CD14-positive monocyte (primary cell): Measurements from ENCODE around the gene IZUMO1. TPM values are rescaled to one million over a fixed set of nuclear protein-coding genes. Genes with fewer than 3 reads are reported as not detected.

Source experiments
- DNase-seq, 3 donors: peaks; one replicate each; pipeline ENCODE4 v3.0.0-alpha.2; 2011 to 2022
- H2AFZ ChIP-seq: 2 replicates; pipeline ENCODE4 v1.6.0; 2012; ENCODE audit warnings: mild to moderate bottlenecking, low read depth, low read length, inconsistent platforms; ENCODE audit not compliant: insufficient read depth, poor library complexity, severe bottlenecking
- H3K27ac ChIP-seq, 2 donors: 1 replicate in 1 of 2; 2 replicates in 1 of 2; pipeline ENCODE4 v1.5.1; 2012 to 2013; ENCODE audit warnings: low read length in 2 of 2, control low read depth in 1 of 2, inconsistent platforms in 1 of 2, low read depth in 1 of 2, mild to moderate bottlenecking in 1 of 2
- H3K27me3 ChIP-seq, 2 donors: one replicate each; pipeline versions ENCODE4 v1.6.0 to v1.6.1; 2011 to 2013; ENCODE audit warnings: low read length in 2 of 2; ENCODE audit not compliant: control insufficient read depth in 2 of 2, insufficient read depth in 2 of 2
- H3K36me3 ChIP-seq, 2 donors: replicated peaks in 1 of 2; 1 replicate in 1 of 2; 2 replicates in 1 of 2; pipeline versions ENCODE4 v1.5.1 to v1.6.1; 2012 to 2013; ENCODE audit warnings: low read length in 2 of 2, control low read depth in 1 of 2, inconsistent platforms in 1 of 2, mild to moderate bottlenecking in 1 of 2; ENCODE audit not compliant: insufficient read depth in 2 of 2, control insufficient read depth in 1 of 2
- H3K4me1 ChIP-seq, 2 donors: 1 replicate in 1 of 2; 2 replicates in 1 of 2; pipeline versions ENCODE4 v1.5.1 to v1.6.1; 2012 to 2013; ENCODE audit warnings: low read length in 2 of 2, control low read depth in 1 of 2, inconsistent platforms in 1 of 2, mild to moderate bottlenecking in 1 of 2, moderate library complexity in 1 of 2; ENCODE audit not compliant: insufficient read depth in 2 of 2, control insufficient read depth in 1 of 2
- H3K4me2 ChIP-seq: replicated peaks from 2 replicates; pipeline ENCODE3; 2012; ENCODE audit warnings: low read length, moderate library complexity, mild to moderate bottlenecking; ENCODE audit not compliant: poor library complexity, severe bottlenecking; ENCODE audit errors: extremely low read depth
- H3K4me3 ChIP-seq, 3 experiments: fragments of 200-600 bp in 1 of 3; sonication (generic) in 1 of 3; replicated peaks in 1 of 3; 1 replicate in 2 of 3; 2 replicates in 1 of 3; pipeline ENCODE4 v1.5.1; 2011 to 2013; ENCODE audit warnings: low read length in 3 of 3, mild to moderate bottlenecking in 3 of 3, control low read depth in 2 of 3, low read depth in 2 of 3, inconsistent platforms in 1 of 3, moderate library complexity in 1 of 3
- H3K79me2 ChIP-seq: 2 replicates; pipeline ENCODE4 v1.6.0; 2012; ENCODE audit warnings: mild to moderate bottlenecking, control low read depth, inconsistent platforms, low read length, moderate library complexity; ENCODE audit not compliant: insufficient read depth
- H3K9ac ChIP-seq: 2 replicates; pipeline ENCODE4 v1.6.0; 2017; ENCODE audit warnings: low read length, mild to moderate bottlenecking; ENCODE audit not compliant: insufficient read depth, poor library complexity, severe bottlenecking
- H3K9me3 ChIP-seq, 2 donors: replicated peaks in 1 of 2; 1 replicate in 1 of 2; 2 replicates in 1 of 2; pipeline versions ENCODE4 v1.5.1 to v1.6.1; 2012 to 2013; ENCODE audit warnings: low read length in 2 of 2, control low read depth in 1 of 2; ENCODE audit not compliant: control insufficient read depth in 1 of 2, insufficient read depth in 1 of 2
- H4K20me1 ChIP-seq: 2 replicates; pipeline ENCODE4 v1.6.0; 2012; ENCODE audit warnings: mild to moderate bottlenecking, low read length, control low read depth, moderate library complexity; ENCODE audit not compliant: insufficient read depth
- H3K27ac Mint-ChIP-seq, 7 donors: one replicate each; pipeline ENCODE4 v1.8.0; 2020; ENCODE audit warnings: mild to moderate bottlenecking in 7 of 7, mixed read lengths in 7 of 7, moderate library complexity in 6 of 7, inconsistent platforms in 2 of 7
- H3K27me3 Mint-ChIP-seq, 3 donors: one replicate each; pipeline ENCODE4 v1.8.0; 2021 to 2022; ENCODE audit warnings: low read depth in 3 of 3, mild to moderate bottlenecking in 3 of 3, mixed read lengths in 3 of 3, moderate library complexity in 3 of 3, inconsistent platforms in 1 of 3
- H3K36me3 Mint-ChIP-seq, 2 donors: one replicate each; pipeline ENCODE4 v1.8.0; 2020; ENCODE audit warnings: mixed read lengths in 2 of 2, inconsistent platforms in 1 of 2, mild to moderate bottlenecking in 1 of 2
- H3K4me1 Mint-ChIP-seq: one replicate; pipeline ENCODE4 v1.8.0; 2020; ENCODE audit warnings: mild to moderate bottlenecking, mixed read lengths
- H3K4me3 Mint-ChIP-seq, 2 donors: one replicate each; pipeline ENCODE4 v1.8.0; 2020; ENCODE audit warnings: mild to moderate bottlenecking in 2 of 2, mixed read lengths in 2 of 2, moderate library complexity in 1 of 2
- H3K9me3 Mint-ChIP-seq, 7 donors: one replicate each; pipeline ENCODE4 v1.8.0; 2020 to 2022; ENCODE audit warnings: mixed read lengths in 7 of 7, mild to moderate bottlenecking in 6 of 7, moderate library complexity in 6 of 7, inconsistent platforms in 2 of 7
- WGBS: methylation state at CpG from one replicate; pipeline ENCODE4 v1.1.5; 2013; ENCODE audit warnings: missing lambda C conversion rate; ENCODE audit not compliant: insufficient coverage; 5-methylcytosine and 5-hydroxymethylcytosine counted together
- intact Hi-C, 2 donors: fragments of 100-400 bp; cut with micrococcal nuclease; formaldehyde crosslinking; loops; one replicate each; pipeline versions ENCODE4 v1.15.0 to v1.15.1; 2023
- polyA plus RNA-seq, 3 donors: library from polyadenylated mRNA; depleted of rRNA in 1 of 3; unstranded in 2 of 3; stranded (reverse) in 1 of 3; fragments of 300-500 nt in 2 of 3; fragments of >200 nt in 1 of 3; fragmentation: Illumina TruSeq in 2 of 3; gene quantifications; 1 replicate in 2 of 3; 2 replicates in 1 of 3; pipeline ENCODE4 v1.2.3, GENCODE V29; 2012 to 2021
- TF ChIP-seq, protein P1 (sequence below): fragments of 200-600 bp; IDR thresholded peaks from one replicate; pipeline ENCODE4 v1.8.0; 2022; ENCODE audit warnings: antibody characterized with exemption, mild to moderate bottlenecking

The IZUMO1 gene
- polyA plus RNA-seq, 3 donors, result not detected

- WGBS, result 68% methylated on average over 20 of the region's 26 CpGs
- intact Hi-C loops, result loop anchor here in 1 of 2 donors (10.0 kb wide), 1 partner anchor 70 kb away; the partner anchor contains the start of gene CA11
- Histone ChIP-seq H2AFZ (peak overlapping the region; percentile 80), H3K36me3 (no peaks in the 10 kb centered on the region), H3K4me3 (peak overlapping the region; percentile 40 to 86 (median 43)), H3K9ac (peak overlapping the region; percentile 37), H3K4me2 (peak overlapping the region; percentile 86), H3K79me2 (no peaks in the 10 kb centered on the region), H3K4me1 (peaks cover 19 to 21% of the 10 kb centered on the region in 2 donors), H3K27me3 (peaks cover 0 to 2% of the 10 kb centered on the region in 2 donors), H3K27ac (peak overlapping the region; percentile 46 to 63), H3K9me3 (peaks cover 0 to 9% of the 10 kb centered on the region in 2 donors), H4K20me1 (no peaks in the 10 kb centered on the region)
- Mint-ChIP-seq H3K4me1 (peaks cover 14% of the 10 kb centered on the region), H3K4me3 (peak overlapping the region; percentile 77 to 80), H3K36me3 (no peaks in the 10 kb centered on the region), H3K27me3 (peaks cover 6 to 11% (median 6%) of the 10 kb centered on the region in 3 donors), H3K27ac (peak overlapping the region; percentile 71 to 93 (median 82)), H3K9me3 (peaks cover 0 to 14% (median 4%) of the 10 kb centered on the region in 7 donors)
- TF ChIP-seq, protein P1, sequence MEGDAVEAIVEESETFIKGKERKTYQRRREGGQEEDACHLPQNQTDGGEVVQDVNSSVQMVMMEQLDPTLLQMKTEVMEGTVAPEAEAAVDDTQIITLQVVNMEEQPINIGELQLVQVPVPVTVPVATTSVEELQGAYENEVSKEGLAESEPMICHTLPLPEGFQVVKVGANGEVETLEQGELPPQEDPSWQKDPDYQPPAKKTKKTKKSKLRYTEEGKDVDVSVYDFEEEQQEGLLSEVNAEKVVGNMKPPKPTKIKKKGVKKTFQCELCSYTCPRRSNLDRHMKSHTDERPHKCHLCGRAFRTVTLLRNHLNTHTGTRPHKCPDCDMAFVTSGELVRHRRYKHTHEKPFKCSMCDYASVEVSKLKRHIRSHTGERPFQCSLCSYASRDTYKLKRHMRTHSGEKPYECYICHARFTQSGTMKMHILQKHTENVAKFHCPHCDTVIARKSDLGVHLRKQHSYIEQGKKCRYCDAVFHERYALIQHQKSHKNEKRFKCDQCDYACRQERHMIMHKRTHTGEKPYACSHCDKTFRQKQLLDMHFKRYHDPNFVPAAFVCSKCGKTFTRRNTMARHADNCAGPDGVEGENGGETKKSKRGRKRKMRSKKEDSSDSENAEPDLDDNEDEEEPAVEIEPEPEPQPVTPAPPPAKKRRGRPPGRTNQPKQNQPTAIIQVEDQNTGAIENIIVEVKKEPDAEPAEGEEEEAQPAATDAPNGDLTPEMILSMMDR, result no peak
- no peak for DNase-seq
Measured at GRCh38 chr19:48714759-48715675, 31.7 kb downstream of the IZUMO1 start.

DNA sequence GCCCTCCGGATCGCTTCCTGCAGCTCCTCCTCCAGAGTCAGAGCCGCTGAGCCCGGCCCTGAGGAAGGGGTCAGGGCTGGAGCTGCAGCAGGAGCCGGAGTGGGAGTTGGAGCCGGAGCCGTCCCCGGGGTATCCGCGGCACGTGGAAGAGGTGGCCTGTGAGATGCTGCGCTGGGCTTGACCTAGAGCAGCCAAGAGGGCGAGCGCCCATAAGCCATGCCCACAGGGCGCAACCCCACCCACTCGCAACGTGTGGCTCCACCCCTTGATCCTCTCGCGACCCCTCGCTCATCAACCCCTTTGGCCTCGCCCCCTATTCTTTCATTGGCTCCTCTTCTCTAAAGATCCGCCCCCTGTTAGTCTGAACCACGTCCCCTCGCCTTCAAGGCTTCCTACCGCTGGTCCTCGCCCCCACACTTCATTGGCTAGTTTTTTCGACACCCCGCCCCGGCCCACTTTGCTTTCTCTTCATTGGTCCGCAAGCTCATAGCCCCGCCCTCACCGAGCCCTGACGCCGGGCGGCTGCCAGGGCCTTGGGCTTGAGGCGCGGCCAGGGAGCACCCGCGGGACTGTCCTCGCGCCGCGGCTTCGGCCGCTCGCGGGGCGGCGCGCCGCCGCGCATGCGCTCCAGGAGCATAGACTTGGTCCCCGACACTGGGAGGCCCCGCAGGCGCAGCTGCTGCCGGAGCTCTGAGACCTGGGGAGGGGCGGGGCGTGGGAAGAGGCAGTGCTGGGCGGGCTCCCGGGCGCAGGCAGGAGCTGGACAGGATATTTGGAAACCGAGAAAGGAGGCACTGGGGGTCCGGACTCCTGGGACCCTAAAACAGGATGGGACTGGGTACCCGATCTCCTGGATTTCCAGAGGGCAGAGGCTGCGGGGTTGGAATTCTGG, 32.6 kb downstream of the IZUMO1 start:
- Histone ChIP-seq H3K4me1 (peaks cover 19 to 21% of the 10 kb centered on the region in 2 donors), H3K27ac (peak overlapping the region; percentile 46 to 63), H3K4me3 (peak overlapping the region; percentile 42 to 86 (median 67)), H3K9me3 (peaks cover 0 to 9% of the 10 kb centered on the region in 2 donors), H3K4me2 (peak overlapping the region; percentile 86), H3K27me3 (peaks cover 0 to 2% of the 10 kb centered on the region in 2 donors), H2AFZ (peak overlapping the region; percentile 99), H3K79me2 (no peaks in the 10 kb centered on the region), H3K36me3 (no peaks in the 10 kb centered on the region), H3K9ac (peak overlapping the region; percentile 37), H4K20me1 (no peaks in the 10 kb centered on the region)
- Mint-ChIP-seq H3K27ac (peak overlapping the region; percentile 71 to 93 (median 86)), H3K4me1 (peaks cover 14% of the 10 kb centered on the region), H3K9me3 (peaks cover 0 to 14% (median 4%) of the 10 kb centered on the region in 7 donors), H3K27me3 (peaks cover 6 to 11% (median 6%) of the 10 kb centered on the region in 3 donors), H3K4me3 (peak overlapping the region; percentile 79 to 80), H3K36me3 (no peaks in the 10 kb centered on the region)
- intact Hi-C loops, result loop anchor here in 1 of 2 donors (10.0 kb wide), 1 partner anchor 69 kb away; the partner anchor contains the start of gene CA11
- DNase-seq, result peak; percentile 97 to 99 (median 98)
- TF ChIP-seq, protein P1, result no peak
- under 1% methylated on average over 66 of the region's 67 CpGs for WGBS
